KMS-11 (cell line): Measurements from ENCODE around the gene FCGBP.

Experiments used
- H2AFZ ChIP-seq: fragments of 200-600 bp; sonication (generic); 2 replicates; pipeline ENCODE4 v1.6.1; 2016; ENCODE audit warnings: antibody characterized with exemption, mixed run types, low read depth
- H3K27ac ChIP-seq: fragments of 200-600 bp; sonication (generic); 2 replicates; pipeline ENCODE4 v1.6.1; 2016; ENCODE audit warnings: mild to moderate bottlenecking, mixed run types
- H3K27me3 ChIP-seq: fragments of 200-600 bp; sonication (generic); 2 replicates; pipeline ENCODE4 v1.6.1; 2017; ENCODE audit warnings: mild to moderate bottlenecking, low read depth, mixed run types, moderate library complexity; ENCODE audit not compliant: insufficient read depth
- H3K36me3 ChIP-seq: fragments of 200-600 bp; sonication (generic); 2 replicates; pipeline ENCODE4 v1.6.1; 2017; ENCODE audit warnings: mild to moderate bottlenecking, mixed run types; ENCODE audit not compliant: insufficient read depth
- H3K4me1 ChIP-seq: fragments of 200-600 bp; sonication (generic); 2 replicates; pipeline ENCODE4 v1.6.1; 2016; ENCODE audit warnings: mild to moderate bottlenecking, low read depth, mixed run types; ENCODE audit not compliant: poor library complexity, severe bottlenecking
- H3K4me2 ChIP-seq: fragments of 200-600 bp; sonication (generic); 2 replicates; pipeline ENCODE4 v1.7.0; 2016; ENCODE audit warnings: mild to moderate bottlenecking, mixed run types
- H3K4me3 ChIP-seq: fragments of 200-600 bp; sonication (generic); IDR thresholded peaks from 2 replicates; pipeline ENCODE4 v1.6.1; 2017; ENCODE audit warnings: low read depth, low read length, mixed read lengths; ENCODE audit not compliant: insufficient read depth
- H3K79me2 ChIP-seq: fragments of 200-600 bp; sonication (generic); 2 replicates; pipeline ENCODE4 v1.6.1; 2016; ENCODE audit warnings: low read depth, mixed run types; ENCODE audit not compliant: insufficient read depth
- H3K9ac ChIP-seq: fragments of 200-600 bp; sonication (generic); 2 replicates; pipeline ENCODE4 v1.6.1; 2016; ENCODE audit warnings: mild to moderate bottlenecking, mixed run types
- H4K20me1 ChIP-seq: fragments of 200-600 bp; sonication (generic); 2 replicates; pipeline ENCODE4 v1.6.1; 2016; ENCODE audit warnings: mild to moderate bottlenecking, mixed run types; ENCODE audit not compliant: insufficient read depth
- TF ChIP-seq, protein P1 (sequence below): fragments of 200-600 bp; sonication (generic); conservative IDR thresholded peaks from 2 replicates; pipeline ENCODE4 v1.6.1; 2017; ENCODE audit warnings: low read depth, mild to moderate bottlenecking, antibody characterized with exemption, low read length, moderate library complexity, mixed read lengths

Gene FCGBP

DNA sequence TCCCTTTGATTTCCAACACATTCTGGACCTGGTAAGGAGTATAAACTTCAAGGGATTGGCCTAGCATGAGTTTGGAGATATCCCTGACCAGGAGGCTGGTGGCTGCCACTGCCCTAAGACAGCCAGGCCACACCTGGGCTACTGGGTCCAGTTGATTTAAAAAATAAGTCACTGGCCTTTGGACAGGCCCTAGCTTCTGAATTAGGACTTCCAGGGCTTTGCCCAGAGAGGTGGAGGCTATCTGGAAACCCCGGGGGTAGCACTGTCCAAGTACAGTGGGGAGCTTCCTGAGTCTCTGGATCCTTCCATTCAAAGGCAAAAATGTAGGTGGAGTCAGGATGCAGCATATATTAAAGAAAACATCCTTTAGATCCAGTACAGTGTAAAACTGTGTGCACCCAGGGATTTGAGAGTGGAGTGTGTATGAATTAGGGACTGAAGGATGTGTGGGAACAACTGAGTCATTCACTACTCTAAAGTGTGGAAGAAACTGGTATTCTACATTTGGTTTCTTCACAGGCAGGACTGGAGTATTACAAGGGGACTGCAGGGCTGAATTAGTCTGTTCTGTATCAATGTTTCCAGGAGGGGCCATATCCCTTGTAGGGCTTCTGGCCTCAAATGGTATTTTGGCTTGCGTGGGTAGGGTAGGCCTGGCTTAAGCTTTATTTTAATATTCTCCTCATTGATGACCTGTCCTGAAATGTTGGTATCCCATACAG, 14.8 kb upstream of the FCGBP start:
- Histone ChIP-seq H3K36me3 (no peaks in the 10 kb centered on the region), H3K4me3 (no peak overlapping the region), H4K20me1 (no peaks in the 10 kb centered on the region), H3K9ac (no peak overlapping the region), H3K27ac (no peak overlapping the region), H3K4me1 (peaks cover 18% of the 10 kb centered on the region), H3K79me2 (no peaks in the 10 kb centered on the region), H3K27me3 (no peaks in the 10 kb centered on the region), H2AFZ (no peak overlapping the region), H3K4me2 (no peak overlapping the region)
- TF ChIP-seq, protein P1, sequence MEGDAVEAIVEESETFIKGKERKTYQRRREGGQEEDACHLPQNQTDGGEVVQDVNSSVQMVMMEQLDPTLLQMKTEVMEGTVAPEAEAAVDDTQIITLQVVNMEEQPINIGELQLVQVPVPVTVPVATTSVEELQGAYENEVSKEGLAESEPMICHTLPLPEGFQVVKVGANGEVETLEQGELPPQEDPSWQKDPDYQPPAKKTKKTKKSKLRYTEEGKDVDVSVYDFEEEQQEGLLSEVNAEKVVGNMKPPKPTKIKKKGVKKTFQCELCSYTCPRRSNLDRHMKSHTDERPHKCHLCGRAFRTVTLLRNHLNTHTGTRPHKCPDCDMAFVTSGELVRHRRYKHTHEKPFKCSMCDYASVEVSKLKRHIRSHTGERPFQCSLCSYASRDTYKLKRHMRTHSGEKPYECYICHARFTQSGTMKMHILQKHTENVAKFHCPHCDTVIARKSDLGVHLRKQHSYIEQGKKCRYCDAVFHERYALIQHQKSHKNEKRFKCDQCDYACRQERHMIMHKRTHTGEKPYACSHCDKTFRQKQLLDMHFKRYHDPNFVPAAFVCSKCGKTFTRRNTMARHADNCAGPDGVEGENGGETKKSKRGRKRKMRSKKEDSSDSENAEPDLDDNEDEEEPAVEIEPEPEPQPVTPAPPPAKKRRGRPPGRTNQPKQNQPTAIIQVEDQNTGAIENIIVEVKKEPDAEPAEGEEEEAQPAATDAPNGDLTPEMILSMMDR, result no peak

DNA sequence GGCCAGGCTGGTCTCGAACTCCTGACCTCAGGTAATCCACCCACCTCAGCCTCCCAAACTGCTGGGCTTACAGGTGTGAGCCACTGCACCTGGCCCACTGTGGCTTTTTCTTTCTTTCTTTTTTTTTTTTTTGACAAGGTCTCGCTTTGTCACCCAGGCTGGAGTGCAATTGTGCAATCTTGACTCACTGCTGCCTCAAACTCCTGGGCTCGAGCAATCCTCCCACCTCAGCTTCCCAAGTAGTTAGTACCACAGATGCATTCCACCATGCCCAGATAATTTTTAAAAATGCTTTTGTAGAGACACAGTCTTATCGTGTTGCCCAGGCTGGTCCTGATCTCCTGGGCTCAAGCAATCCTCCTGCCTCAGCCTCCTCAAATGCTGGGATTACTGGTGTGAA, 12.1 kb upstream of the FCGBP start:
- Histone ChIP-seq H3K4me1 (peaks cover 16% of the 10 kb centered on the region), H3K4me3 (no peak overlapping the region), H3K79me2 (no peaks in the 10 kb centered on the region), H3K27me3 (no peaks in the 10 kb centered on the region), H3K36me3 (no peaks in the 10 kb centered on the region), H3K27ac (no peak overlapping the region), H3K4me2 (no peak overlapping the region), H4K20me1 (no peaks in the 10 kb centered on the region), H3K9ac (no peak overlapping the region), H2AFZ (no peak overlapping the region)
- TF ChIP-seq, protein P1, result no peak

DNA sequence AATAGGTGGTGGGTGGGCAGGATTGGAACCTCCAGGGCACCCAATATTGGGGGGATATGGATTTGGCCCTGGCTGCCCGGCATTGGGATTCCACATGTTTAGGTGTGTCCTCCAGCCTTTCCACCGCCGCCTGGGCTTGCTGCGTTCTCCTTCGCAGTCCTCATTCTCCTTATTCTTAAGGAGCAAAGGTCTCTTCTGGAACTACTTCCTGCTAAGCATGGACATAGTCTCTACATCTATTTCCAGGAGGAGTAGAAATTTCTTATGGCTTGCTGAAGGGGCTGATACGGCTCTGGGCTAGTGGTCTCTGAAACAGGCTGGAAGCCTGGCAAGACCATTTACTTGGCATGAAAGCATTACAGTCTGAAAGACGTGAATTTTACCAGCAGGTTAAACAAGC, 9.2 kb upstream of the FCGBP start:
- Histone ChIP-seq H3K79me2 (no peaks in the 10 kb centered on the region), H3K4me1 (peaks cover 25% of the 10 kb centered on the region), H3K27ac (no peak overlapping the region), H3K4me3 (no peak overlapping the region), H2AFZ (no peak overlapping the region), H3K4me2 (no peak overlapping the region), H4K20me1 (no peaks in the 10 kb centered on the region), H3K9ac (no peak overlapping the region), H3K27me3 (no peaks in the 10 kb centered on the region; the same call in 1 of the 2 replicates), H3K36me3 (no peaks in the 10 kb centered on the region)
- TF ChIP-seq, protein P1, result no peak

DNA sequence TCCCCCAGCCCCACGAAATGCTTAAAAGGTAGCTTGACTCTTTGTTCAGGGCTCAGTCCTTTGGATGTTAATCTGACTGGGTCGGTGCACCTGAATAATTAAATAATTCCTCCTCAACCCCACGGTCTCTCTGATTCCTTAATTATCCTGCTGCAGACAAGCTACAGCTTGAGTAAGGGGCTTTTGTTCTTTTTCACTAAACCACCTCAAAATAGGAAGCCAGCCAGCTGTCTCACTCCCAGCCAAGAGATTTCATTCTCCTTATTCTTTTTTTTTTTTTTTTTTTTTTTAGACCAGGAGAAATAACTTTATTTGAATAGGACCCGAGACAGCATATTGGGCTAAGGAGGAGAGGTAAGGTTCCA, 7.9 kb upstream of the FCGBP start:
- Histone ChIP-seq H3K9ac (no peak overlapping the region), H3K36me3 (no peaks in the 10 kb centered on the region), H3K4me1 (peaks cover 25% of the 10 kb centered on the region), H2AFZ (no peak overlapping the region), H3K4me3 (no peak overlapping the region), H3K4me2 (peak overlapping the region; percentile 77), H4K20me1 (no peaks in the 10 kb centered on the region), H3K79me2 (no peaks in the 10 kb centered on the region), H3K27me3 (no peaks in the 10 kb centered on the region; the same call in 1 of the 2 replicates), H3K27ac (no peak overlapping the region; the same call in 1 of the 2 replicates)
- TF ChIP-seq, protein P1, result no peak
